Measurements from ENCODE around the gene CASKIN2. TPM values are rescaled to one million over a fixed set of nuclear protein-coding genes. Genes with fewer than 3 reads are reported as not detected.

CASKIN2 gene
- total and polyA plus RNA-seq, 2 donors: 11.1 to 29.1 TPM

DNA sequence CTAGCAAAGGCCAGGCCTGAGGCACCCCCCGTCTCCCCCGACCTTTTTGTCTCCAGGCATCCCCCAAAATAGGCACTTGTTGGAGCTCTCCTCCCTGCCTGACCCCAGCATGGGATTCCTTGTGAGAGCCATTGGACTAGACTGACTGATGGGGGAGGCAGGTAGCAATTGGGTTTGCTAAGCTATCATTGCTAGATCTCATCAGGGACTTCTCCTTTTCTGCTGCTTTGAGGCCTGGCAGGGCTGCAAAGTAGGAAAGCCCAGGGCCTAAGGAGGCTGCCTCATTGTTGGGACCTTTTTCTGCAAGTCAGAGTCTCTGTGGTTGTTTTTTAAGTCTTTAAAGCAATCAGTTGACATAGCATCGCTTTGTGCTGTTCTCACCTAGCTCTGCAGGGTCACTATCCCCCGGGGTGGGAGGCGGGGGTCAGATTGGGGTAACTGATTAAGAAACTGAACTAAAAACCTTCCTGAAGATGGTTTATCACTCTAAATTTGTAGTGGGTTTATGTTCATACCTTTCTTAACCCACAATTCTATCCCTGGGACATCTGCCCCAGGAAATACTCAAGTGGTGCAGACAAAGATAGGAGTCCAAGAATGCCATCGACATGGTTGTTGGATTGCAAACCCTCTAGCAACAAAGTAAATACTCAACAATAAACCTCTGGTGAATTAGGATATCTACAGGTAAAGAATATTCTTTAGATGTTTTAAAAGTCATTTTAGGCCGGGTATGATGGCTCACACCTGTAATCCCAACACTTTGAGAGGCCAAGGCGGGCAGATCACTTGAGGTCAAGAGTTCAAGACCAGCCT is 38.2 kb upstream of the CASKIN2 start:
- no peak for DNase-seq (ENCODE audit: extremely low spot score)
- H3K27ac ChIP-seq (ENCODE audit: low read depth): no peak overlapping the region
- H3K4me3 ChIP-seq (ENCODE audit: low read depth, low read length): no peak overlapping the region
- WGBS: 76% methylated on average over 8 of the region's 8 CpGs
- H3K4me1 ChIP-seq (ENCODE audit: insufficient read depth): no peaks in the 10 kb centered on the region
- no peaks in the 10 kb centered on the region for H3K36me3 ChIP-seq (ENCODE audit: insufficient read depth)

DNA sequence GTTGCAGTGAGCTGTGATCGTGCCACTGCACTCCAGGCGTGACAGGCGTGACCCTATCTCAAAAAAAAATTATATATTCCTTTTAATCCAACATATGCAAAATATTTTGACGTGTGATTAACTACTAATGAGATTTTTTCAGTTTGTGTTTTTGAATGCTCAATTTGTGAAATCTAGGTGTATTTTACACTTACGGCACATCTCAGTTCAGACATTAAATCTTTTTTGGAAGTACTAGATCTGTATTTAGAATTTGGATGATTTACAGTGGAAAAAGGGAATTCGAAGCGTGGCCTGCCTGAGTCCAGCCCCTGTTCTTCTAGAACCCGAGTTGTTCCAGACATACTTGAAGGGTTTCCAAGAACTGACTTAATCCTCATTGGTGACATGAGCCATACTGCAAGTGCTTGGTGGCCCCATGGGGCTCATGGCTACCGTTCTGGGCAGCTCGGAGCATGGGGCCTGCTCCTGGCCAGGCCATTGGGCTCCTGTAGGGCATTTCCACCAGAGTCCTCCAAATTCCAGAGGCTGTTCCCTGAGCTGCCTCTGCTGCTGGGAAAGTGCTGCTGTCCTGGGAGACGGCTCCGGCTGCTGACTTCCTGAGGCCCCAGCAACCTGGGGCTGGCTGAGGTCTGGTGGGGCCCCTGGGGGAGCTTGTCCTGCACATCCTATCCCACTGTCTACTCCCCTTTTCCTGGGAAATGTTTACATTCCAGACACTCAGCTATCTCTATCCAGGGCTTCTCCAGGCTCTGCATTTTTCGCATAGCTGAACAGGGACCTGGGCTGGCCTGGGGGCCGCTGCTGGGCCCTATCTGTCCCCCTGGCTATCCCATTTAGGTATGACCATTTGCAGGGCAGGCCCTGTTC is 37.3 kb upstream of the CASKIN2 start:
- Histone ChIP-seq H3K36me3 (ENCODE audit: insufficient read depth) (no peaks in the 10 kb centered on the region), H3K4me1 (ENCODE audit: insufficient read depth) (no peaks in the 10 kb centered on the region), H3K27ac (ENCODE audit: low read depth) (no peak overlapping the region), H3K4me3 (ENCODE audit: low read depth, low read length) (no peak overlapping the region)
- WGBS: 54% methylated on average over 14 of the region's 14 CpGs
- no peak for DNase-seq (ENCODE audit: extremely low spot score)

DNA sequence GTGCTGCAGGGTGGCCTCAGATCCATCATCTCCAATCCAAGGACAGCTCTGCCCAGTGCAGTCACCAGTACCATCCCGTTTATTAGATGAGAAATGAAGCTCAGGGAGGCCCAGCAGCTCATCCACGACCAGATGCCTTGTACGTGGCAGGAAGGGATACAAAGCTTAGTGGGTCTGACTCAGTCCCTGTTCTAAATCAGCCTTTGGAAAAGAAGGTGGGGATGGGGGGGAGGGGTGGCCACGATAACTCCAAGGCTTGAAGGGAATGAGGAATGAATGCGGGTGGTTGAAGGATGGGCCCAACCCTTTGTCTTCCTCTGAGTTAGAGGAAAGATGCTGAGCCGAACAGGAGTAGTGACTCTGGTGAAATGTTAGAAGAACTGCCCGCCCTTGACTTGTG is 35.9 kb upstream of the CASKIN2 start:
- no peaks in the 10 kb centered on the region for H3K4me1 ChIP-seq (ENCODE audit: insufficient read depth)
- no peak overlapping the region for H3K27ac ChIP-seq (ENCODE audit: low read depth)
- no peak overlapping the region for H3K4me3 ChIP-seq (ENCODE audit: low read depth, low read length)
- no peaks in the 10 kb centered on the region for H3K36me3 ChIP-seq (ENCODE audit: insufficient read depth)
- 81% methylated on average over 7 of the region's 7 CpGs for WGBS
- no peak for DNase-seq (ENCODE audit: extremely low spot score)

DNA sequence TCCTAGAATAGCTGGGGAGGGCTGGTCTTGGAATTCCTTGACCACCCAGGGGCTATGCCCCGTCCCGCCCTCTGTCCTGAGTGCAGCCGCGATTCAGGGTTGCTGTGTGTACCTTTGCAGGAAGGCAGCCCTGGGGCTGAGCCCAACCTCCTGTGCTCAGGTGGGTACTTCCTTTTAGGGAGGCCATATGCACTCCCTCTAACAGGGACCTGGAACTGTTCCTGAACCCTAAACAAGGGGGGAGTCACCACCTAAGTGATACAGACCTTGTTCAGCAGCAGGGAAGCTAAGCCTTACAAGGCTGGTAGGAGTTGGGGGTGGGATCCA is 34.8 kb upstream of the CASKIN2 start:
- H3K4me3 ChIP-seq (ENCODE audit: low read depth, low read length): no peak overlapping the region
- no peak for DNase-seq (ENCODE audit: extremely low spot score)
- no peaks in the 10 kb centered on the region for H3K36me3 ChIP-seq (ENCODE audit: insufficient read depth)
- H3K4me1 ChIP-seq (ENCODE audit: insufficient read depth): no peaks in the 10 kb centered on the region
- 74% methylated on average over 4 of the region's 4 CpGs for WGBS
- H3K27ac ChIP-seq (ENCODE audit: low read depth): peak overlapping the region; percentile 24

DNA sequence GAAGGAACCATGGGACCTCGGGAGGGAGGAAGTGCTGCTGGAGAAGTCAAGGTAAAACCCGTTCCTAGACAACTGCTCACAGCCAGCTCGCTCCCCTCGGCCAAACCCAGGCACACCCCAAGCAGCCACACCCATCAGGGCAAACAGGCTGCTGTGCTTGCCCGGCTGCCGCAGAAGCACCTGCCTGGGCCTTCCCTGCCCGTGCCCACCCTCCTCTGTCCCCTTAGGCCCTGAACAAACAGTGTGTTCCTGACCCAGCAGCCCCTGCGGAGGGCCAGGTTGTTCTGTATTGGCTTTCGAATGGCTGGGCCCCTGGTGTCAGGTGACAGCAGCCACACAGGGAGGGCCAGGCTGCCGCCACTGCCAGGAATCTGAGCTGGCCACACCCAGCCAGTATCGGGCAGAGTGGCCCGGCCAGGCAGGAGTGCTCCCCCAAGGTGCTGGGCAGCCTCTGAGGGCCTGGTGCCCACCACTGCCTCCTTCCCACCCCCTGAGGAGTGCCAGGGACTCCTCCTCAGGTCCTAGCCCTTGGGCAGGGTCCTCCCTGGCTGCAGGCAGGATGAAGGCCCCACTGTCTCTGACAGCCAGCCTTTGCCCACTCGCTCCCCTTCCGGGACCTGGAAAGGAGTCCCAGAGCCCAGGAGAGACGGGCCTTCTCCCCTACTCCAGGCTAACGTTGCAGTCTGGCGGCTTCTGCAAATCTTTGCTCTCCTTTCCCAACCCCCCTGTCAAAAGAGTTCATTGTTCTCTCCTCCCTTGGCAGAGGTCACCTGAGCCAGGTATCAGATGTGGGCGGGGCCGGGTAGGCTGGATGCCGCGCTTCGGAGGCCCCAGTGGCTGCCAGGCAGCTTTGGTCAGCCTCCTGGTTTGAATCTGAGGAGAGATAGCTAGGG is 34.2 kb upstream of the CASKIN2 start:
- 71% methylated on average over 22 of the region's 22 CpGs for WGBS
- Histone ChIP-seq H3K27ac (ENCODE audit: low read depth) (peak overlapping the region; percentile 89), H3K4me3 (ENCODE audit: low read depth, low read length) (no peak overlapping the region), H3K36me3 (ENCODE audit: insufficient read depth) (no peaks in the 10 kb centered on the region), H3K4me1 (ENCODE audit: insufficient read depth) (no peaks in the 10 kb centered on the region)
- peak; percentile 73 for DNase-seq (ENCODE audit: extremely low spot score)

DNA sequence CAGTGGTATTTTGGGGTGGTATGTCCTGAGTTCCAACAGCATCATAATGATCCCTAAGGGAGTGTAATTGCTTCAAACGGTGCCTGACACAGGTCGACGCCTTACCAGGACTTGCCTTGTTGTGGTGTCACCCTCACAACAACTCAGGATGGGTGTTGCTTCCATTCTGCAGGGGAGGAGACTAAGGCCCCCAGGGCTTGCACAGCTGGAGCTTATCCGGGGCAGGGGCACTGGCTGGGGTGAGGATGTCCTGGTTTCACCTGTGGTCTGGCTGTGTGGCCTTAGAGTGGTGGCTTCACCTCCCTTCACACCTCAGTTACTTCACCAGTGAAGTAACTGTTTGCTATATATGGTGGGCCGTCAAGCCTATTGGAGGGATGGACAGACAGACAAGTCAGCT is 33.5 kb upstream of the CASKIN2 start:
- DNase-seq (ENCODE audit: extremely low spot score): no peak
- H3K27ac ChIP-seq (ENCODE audit: low read depth): no peak overlapping the region
- H3K4me3 ChIP-seq (ENCODE audit: low read depth, low read length): no peak overlapping the region
- no peaks in the 10 kb centered on the region for H3K4me1 ChIP-seq (ENCODE audit: insufficient read depth)
- H3K36me3 ChIP-seq (ENCODE audit: insufficient read depth): no peaks in the 10 kb centered on the region
- 77% methylated on average over 5 of the region's 5 CpGs for WGBS

DNA sequence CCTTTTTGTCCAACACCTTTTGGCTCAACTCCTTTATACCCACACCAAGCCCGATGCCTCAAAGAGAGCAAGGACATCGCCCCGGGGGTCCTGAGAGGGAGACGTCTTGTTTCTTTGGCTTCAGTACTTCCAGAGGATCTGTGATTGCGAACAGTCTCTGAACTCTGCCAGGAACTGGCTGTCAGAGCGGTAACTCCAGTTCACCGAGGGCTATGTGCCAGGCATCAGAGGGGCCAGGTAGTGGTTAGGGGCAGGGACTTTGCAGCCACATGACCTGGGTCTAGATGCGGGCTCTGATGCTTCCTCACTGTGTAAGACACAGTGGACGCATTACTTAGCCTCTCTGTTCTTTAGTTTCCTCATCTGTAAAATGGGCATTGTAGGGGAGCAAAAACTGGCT is 31.8 kb upstream of the CASKIN2 start:
- WGBS: 93% methylated on average over 9 of the region's 9 CpGs
- no peaks in the 10 kb centered on the region for H3K36me3 ChIP-seq (ENCODE audit: insufficient read depth)
- H3K4me3 ChIP-seq (ENCODE audit: low read depth, low read length): no peak overlapping the region
- no peak for DNase-seq (ENCODE audit: extremely low spot score)
- H3K4me1 ChIP-seq (ENCODE audit: insufficient read depth): no peaks in the 10 kb centered on the region
- H3K27ac ChIP-seq (ENCODE audit: low read depth): no peak overlapping the region

DNA sequence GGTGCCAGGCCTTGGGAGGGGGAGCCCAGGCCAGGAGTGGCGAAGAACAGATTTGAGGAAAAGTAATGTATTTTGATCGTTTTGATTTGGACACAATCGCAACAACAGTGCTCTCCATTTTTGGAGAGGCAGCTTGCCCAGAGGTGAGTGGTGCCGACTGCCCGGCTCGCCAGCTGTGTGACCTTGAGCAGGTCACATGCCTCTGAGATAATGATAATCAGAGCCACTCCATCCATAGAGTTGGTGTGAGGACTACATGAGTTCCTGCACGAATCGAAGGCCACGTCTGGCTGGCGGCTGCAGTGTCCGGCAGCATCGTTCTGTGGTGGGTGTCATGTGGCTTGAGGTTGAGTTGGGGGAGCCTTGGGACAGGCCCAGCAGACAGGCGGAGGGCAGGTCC is 30.8 kb upstream of the CASKIN2 start:
- Histone ChIP-seq H3K4me3 (ENCODE audit: low read depth, low read length) (no peak overlapping the region), H3K27ac (ENCODE audit: low read depth) (no peak overlapping the region), H3K36me3 (ENCODE audit: insufficient read depth) (no peaks in the 10 kb centered on the region), H3K4me1 (ENCODE audit: insufficient read depth) (no peaks in the 10 kb centered on the region)
- 94% methylated on average over 13 of the region's 13 CpGs for WGBS
- DNase-seq (ENCODE audit: extremely low spot score): no peak

DNA sequence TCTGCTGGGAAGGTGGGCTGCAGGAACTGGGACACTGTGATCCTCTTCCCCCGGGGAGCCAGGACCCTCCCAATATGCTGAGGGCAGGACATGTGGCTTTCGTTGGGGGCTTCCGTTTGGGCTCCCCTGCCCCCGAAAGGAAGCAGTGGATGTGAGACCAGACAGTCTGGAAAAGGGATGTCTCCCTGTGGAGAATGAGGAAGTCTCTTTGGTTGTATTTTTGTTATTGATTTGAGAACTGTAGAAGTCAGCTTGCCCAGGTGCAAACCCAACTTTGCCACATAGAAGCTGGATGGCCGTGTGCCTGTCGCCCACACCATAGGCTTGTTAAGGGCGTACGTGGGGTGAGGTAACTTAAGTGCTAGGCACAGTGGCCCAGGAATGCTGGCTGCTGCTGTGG is 28.9 kb upstream of the CASKIN2 start:
- 82% methylated on average over 8 of the region's 8 CpGs for WGBS
- Histone ChIP-seq H3K27ac (ENCODE audit: low read depth) (no peak overlapping the region), H3K4me3 (ENCODE audit: low read depth, low read length) (no peak overlapping the region), H3K4me1 (ENCODE audit: insufficient read depth) (no peaks in the 10 kb centered on the region), H3K36me3 (ENCODE audit: insufficient read depth) (no peaks in the 10 kb centered on the region)
- DNase-seq (ENCODE audit: extremely low spot score): no peak

DNA sequence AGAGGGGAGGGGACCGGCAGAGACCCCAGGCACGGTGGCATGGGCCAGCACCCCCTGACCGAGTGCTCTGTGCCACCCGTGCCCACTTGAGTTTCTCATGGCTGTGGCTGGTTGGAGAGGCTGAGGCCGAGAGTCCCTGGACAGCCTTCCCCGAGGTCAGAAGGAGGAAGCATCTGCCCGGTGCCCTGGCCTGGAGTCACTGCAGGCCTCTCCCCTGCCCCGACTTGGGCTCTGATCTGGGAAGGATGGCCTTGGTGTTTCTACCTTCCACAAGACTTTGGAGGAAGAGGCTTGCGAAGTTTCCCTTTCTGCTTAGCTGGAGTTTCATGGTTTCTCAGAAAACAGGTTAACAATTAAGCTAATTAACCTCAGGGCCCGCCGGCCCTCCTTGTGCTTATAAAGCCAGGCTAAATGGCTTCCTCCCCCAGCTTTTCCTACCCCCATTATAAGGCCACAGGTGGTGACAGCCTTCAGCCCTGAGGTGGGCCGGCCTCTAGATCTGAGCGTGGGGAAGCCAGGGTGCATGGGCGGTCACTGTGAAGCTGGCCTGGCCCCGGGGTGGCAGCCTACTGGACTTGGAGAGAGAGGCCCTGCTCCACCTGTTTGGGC is 27.5 kb upstream of the CASKIN2 start:
- Histone ChIP-seq H3K4me3 (ENCODE audit: low read depth, low read length) (no peak overlapping the region), H3K4me1 (ENCODE audit: insufficient read depth) (no peaks in the 10 kb centered on the region), H3K27ac (ENCODE audit: low read depth) (no peak overlapping the region), H3K36me3 (ENCODE audit: insufficient read depth) (no peaks in the 10 kb centered on the region)
- DNase-seq (ENCODE audit: extremely low spot score): no peak
- 89% methylated on average over 15 of the region's 15 CpGs for WGBS

DNA sequence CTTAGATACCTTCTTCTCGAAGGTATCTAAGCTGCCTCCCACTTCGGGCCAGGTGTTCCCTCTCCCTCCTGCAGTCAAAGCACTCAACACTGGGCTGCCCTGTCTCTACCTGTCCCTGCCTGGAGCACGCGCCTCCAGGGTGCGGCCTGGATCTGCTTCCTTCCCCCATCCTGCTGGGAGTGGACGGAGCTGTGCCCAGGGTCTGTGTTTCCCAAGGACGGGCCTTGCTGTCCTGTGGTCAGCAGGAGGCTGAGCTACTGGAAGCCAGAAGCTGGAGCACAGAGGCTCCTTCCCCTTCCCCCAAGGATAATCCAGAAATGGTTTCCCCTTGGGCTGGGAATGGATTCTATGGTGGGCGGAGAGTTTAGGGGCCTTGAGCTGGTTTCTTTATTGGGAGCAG is 26.9 kb upstream of the CASKIN2 start:
- H3K36me3 ChIP-seq (ENCODE audit: insufficient read depth): no peaks in the 10 kb centered on the region
- 94% methylated on average over 8 of the region's 8 CpGs for WGBS
- H3K27ac ChIP-seq (ENCODE audit: low read depth): no peak overlapping the region
- no peak overlapping the region for H3K4me3 ChIP-seq (ENCODE audit: low read depth, low read length)
- no peaks in the 10 kb centered on the region for H3K4me1 ChIP-seq (ENCODE audit: insufficient read depth)
- DNase-seq (ENCODE audit: extremely low spot score): no peak

DNA sequence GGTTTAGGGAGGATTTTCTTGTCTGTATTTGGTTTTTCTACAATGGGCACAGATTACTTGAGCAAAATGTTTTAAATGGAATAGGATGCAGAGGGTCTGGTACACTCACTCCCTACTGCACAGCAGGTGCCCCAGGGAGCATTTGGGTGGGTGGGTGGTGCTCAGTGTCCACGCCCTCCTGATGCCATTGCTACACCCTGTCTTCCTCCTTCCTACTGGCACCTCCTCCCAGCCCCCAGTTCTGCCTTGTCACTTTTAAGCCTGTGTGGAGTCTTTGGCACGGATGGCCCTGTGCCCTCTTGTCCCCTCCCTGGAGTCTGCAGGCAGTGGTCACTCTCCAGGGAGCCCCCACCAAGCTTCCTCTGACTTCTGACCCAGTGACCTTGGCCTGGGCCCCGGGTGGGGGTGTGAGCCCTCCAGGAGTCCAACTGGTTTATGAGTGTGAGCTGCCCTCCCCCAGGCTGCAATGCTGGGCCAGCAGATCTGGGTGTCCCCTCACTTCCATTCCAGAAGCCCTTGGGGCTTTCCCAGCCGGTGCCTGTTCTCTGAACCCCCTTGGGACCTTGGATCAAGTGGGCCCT is 25.7 kb upstream of the CASKIN2 start:
- H3K4me3 ChIP-seq (ENCODE audit: low read depth, low read length): no peak overlapping the region
- 78% methylated on average over 4 of the region's 4 CpGs for WGBS
- no peak overlapping the region for H3K27ac ChIP-seq (ENCODE audit: low read depth)
- no peaks in the 10 kb centered on the region for H3K36me3 ChIP-seq (ENCODE audit: insufficient read depth)
- no peaks in the 10 kb centered on the region for H3K4me1 ChIP-seq (ENCODE audit: insufficient read depth)
- no peak for DNase-seq (ENCODE audit: extremely low spot score)
